Measurements from ENCODE around the gene CST4. TPM values are rescaled to one million over a fixed set of nuclear protein-coding genes. Genes with fewer than 3 reads are reported as not detected.

The CST4 gene
- total and polyA plus RNA-seq, 2 experiments from 2014 or later = not detected

DNA sequence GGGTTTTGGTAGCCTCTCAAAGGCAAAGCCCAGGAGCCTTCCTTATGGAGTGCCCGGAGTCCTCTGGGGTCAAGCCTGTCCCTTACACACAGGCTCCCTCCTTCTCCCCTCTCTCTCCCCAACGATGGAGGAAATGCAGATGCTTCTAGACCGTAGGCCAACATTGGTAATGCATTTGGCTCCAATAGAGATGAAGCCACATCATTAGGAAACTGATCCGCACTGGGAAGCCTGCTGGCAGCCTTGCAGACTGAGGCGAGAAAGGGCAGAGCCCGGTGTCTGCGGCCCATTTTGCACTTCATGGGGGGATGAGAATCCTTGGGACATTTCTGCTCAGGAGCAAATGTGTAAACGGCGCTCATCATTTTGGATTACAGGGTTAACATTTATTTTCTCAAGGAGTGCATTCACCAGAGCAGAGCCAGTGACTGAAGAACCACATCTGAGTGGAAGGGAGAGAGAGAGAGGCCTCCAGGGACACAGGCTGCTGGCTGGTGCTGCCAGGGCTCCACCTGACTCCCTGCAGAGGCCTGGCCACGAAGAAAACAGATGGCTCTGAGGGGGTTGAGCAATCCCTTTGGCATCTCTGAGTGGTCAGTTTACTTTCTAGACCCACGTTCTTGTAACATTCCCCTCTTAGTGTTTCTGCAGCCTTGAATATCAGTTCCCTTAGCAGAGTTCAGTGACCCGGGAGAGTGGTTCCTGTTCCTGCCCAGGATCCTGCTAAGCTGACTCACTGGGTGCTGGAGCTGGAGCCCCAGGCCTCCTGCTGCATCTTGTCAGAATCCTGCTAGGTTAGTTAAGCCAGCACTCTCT, 46.7 kb downstream of the CST4 start:
- Histone ChIP-seq H3K4me2 (no peak overlapping the region), H3K27ac (ENCODE audit: low read depth) (no peak overlapping the region), H3F3A (replicated peaks; ENCODE audit: low read depth) (no peaks in the 10 kb centered on the region), H3K27me3 (ENCODE audit: insufficient read depth) (no peaks in the 10 kb centered on the region; the same call in 1 of the 2 replicates), H3K79me2 (replicated peaks; ENCODE audit: insufficient read depth) (no peaks in the 10 kb centered on the region), H3K9me2 (ENCODE audit: insufficient read depth) (peaks cover 3% of the 10 kb centered on the region), H3K36me3 (ENCODE audit: insufficient read depth) (no peaks in the 10 kb centered on the region), H4K20me1 (replicated peaks; ENCODE audit: insufficient read depth) (no peaks in the 10 kb centered on the region), H3K4me1 (ENCODE audit: insufficient read depth) (no peaks in the 10 kb centered on the region; the same call in 1 of the 2 replicates), H3K4me3 (no peak overlapping the region), H2AFZ (peak overlapping the region; percentile 59)
- H3K27ac Mint-ChIP-seq = no peak overlapping the region
- TF ChIP-seq CREB1 (CRISPR knock-in tag; IDR thresholded peaks at IDR 0.05; ENCODE audit: low read depth) (no peak), EZH2 (IDR thresholded peaks at IDR 0.05; ENCODE audit: low read depth, unreplicated experiment) (no peak), POLR2AphosphoS5 (IDR thresholded peaks at IDR 0.05; ENCODE audit: low read depth) (no peak), ZNF114 (CRISPR knock-in tag; IDR thresholded peaks at IDR 0.05) (no peak), STAT1 (IDR thresholded peaks at IDR 0.05; ENCODE audit: unreplicated experiment) (no peak), JUNB (IDR thresholded peaks at IDR 0.05; ENCODE audit: unreplicated experiment) (no peak), EZH2phosphoT487 (IDR thresholded peaks at IDR 0.05; ENCODE audit: unreplicated experiment) (no peak)
- TF ChIP-seq, protein P1, sequence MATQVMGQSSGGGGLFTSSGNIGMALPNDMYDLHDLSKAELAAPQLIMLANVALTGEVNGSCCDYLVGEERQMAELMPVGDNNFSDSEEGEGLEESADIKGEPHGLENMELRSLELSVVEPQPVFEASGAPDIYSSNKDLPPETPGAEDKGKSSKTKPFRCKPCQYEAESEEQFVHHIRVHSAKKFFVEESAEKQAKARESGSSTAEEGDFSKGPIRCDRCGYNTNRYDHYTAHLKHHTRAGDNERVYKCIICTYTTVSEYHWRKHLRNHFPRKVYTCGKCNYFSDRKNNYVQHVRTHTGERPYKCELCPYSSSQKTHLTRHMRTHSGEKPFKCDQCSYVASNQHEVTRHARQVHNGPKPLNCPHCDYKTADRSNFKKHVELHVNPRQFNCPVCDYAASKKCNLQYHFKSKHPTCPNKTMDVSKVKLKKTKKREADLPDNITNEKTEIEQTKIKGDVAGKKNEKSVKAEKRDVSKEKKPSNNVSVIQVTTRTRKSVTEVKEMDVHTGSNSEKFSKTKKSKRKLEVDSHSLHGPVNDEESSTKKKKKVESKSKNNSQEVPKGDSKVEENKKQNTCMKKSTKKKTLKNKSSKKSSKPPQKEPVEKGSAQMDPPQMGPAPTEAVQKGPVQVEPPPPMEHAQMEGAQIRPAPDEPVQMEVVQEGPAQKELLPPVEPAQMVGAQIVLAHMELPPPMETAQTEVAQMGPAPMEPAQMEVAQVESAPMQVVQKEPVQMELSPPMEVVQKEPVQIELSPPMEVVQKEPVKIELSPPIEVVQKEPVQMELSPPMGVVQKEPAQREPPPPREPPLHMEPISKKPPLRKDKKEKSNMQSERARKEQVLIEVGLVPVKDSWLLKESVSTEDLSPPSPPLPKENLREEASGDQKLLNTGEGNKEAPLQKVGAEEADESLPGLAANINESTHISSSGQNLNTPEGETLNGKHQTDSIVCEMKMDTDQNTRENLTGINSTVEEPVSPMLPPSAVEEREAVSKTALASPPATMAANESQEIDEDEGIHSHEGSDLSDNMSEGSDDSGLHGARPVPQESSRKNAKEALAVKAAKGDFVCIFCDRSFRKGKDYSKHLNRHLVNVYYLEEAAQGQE (IDR thresholded peaks at IDR 0.05; ENCODE audit: unreplicated experiment) = no peak
- TF ChIP-seq, protein P2, sequence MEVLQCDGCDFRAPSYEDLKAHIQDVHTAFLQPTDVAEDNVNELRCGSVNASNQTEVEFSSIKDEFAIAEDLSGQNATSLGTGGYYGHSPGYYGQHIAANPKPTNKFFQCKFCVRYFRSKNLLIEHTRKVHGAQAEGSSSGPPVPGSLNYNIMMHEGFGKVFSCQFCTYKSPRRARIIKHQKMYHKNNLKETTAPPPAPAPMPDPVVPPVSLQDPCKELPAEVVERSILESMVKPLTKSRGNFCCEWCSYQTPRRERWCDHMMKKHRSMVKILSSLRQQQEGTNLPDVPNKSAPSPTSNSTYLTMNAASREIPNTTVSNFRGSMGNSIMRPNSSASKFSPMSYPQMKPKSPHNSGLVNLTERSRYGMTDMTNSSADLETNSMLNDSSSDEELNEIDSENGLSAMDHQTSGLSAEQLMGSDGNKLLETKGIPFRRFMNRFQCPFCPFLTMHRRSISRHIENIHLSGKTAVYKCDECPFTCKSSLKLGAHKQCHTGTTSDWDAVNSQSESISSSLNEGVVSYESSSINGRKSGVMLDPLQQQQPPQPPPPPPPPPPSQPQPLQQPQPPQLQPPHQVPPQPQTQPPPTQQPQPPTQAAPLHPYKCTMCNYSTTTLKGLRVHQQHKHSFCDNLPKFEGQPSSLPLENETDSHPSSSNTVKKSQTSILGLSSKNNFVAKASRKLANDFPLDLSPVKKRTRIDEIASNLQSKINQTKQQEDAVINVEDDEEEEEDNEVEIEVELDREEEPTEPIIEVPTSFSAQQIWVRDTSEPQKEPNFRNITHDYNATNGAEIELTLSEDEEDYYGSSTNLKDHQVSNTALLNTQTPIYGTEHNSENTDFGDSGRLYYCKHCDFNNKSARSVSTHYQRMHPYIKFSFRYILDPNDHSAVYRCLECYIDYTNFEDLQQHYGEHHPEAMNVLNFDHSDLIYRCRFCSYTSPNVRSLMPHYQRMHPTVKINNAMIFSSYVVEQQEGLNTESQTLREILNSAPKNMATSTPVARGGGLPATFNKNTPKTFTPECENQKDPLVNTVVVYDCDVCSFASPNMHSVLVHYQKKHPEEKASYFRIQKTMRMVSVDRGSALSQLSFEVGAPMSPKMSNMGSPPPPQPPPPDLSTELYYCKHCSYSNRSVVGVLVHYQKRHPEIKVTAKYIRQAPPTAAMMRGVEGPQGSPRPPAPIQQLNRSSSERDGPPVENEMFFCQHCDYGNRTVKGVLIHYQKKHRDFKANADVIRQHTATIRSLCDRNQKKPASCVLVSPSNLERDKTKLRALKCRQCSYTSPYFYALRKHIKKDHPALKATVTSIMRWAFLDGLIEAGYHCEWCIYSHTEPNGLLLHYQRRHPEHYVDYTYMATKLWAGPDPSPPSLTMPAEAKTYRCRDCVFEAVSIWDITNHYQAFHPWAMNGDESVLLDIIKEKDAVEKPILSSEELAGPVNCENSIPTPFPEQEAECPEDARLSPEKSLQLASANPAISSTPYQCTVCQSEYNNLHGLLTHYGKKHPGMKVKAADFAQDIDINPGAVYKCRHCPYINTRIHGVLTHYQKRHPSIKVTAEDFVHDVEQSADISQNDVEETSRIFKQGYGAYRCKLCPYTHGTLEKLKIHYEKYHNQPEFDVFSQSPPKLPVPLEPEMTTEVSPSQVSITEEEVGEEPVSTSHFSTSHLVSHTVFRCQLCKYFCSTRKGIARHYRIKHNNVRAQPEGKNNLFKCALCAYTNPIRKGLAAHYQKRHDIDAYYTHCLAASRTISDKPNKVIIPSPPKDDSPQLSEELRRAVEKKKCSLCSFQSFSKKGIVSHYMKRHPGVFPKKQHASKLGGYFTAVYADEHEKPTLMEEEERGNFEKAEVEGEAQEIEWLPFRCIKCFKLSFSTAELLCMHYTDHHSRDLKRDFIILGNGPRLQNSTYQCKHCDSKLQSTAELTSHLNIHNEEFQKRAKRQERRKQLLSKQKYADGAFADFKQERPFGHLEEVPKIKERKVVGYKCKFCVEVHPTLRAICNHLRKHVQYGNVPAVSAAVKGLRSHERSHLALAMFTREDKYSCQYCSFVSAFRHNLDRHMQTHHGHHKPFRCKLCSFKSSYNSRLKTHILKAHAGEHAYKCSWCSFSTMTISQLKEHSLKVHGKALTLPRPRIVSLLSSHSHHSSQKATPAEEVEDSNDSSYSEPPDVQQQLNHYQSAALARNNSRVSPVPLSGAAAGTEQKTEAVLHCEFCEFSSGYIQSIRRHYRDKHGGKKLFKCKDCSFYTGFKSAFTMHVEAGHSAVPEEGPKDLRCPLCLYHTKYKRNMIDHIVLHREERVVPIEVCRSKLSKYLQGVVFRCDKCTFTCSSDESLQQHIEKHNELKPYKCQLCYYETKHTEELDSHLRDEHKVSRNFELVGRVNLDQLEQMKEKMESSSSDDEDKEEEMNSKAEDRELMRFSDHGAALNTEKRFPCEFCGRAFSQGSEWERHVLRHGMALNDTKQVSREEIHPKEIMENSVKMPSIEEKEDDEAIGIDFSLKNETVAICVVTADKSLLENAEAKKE (CRISPR knock-in tag; IDR thresholded peaks at IDR 0.05) = no peak
- H3K4me1 Mint-ChIP-seq = peaks cover 14% of the 10 kb centered on the region
- H3K9me3 Mint-ChIP-seq = peaks cover 3% of the 10 kb centered on the region; the same call in 1 of the 3 replicates
- DNase-seq (ENCODE audit: low spot score) (no peak), ATAC-seq (no peak)
- peaks cover 11% of the 10 kb centered on the region for H3K27me3 Mint-ChIP-seq (ENCODE audit: insufficient read depth, low read depth, poor library complexity)
- no peaks in the 10 kb centered on the region; the same call in 2 of the 3 replicates for H3K36me3 Mint-ChIP-seq (ENCODE audit: low read depth)
- no peak overlapping the region for H3K4me3 Mint-ChIP-seq

Measured in GM23338 (cell line).